K562 (cell line): ENCODE data around the gene BOD1L1. TPM values are rescaled to one million over a fixed set of nuclear protein-coding genes. Genes with fewer than 3 reads are reported as not detected.

Experiments used
- PTRF ChIP-seq: fragments of 450-650 bp; IDR thresholded peaks from 2 replicates; pipeline ENCODE4 v1.6.1; 2016; ENCODE audit warnings: mild to moderate bottlenecking, missing genetic modification characterization, missing compliant biosample characterization
- polyA plus RNA-seq, 8 experiments: library from polyadenylated mRNA; depleted of rRNA in 4 of 8; stranded (reverse) in 5 of 8; unstranded in 3 of 8; fragments of >200 nt; fragmentation: Nextera tagmentation in 2 of 8; fragmentation: Illumina TruSeq in 1 of 8; extraction: Ambion mirVana in 2 of 8; extraction: Trizol in 1 of 8; gene quantifications; 2 replicates each; pipeline versions ENCODE4 v1.2.1 to v1.2.3, GENCODE V29; 2011 to 2014; ENCODE audit warnings: inconsistent platforms in 1 of 8, missing spikeins in 1 of 8
- total RNA-seq, 7 experiments: library from RNA; depleted of rRNA in 6 of 7; stranded (reverse); fragments of >200 nt in 6 of 7; fragmentation: Illumina TruSeq in 2 of 7; extraction: Trizol in 2 of 7; gene quantifications; 2 replicates each; pipeline versions ENCODE4 v1.2.1 to v1.2.3, GENCODE V29; 2011 to 2021; ENCODE audit warnings: low replicate concordance in 1 of 7
- TF ChIP-seq, protein P1 (sequence below), 2 experiments: fragments of 450-650 bp in 1 of 2; sonication (generic) in 1 of 2; formaldehyde crosslinking in 1 of 2; IDR thresholded peaks; 2 replicates each; pipeline versions ENCODE4 v1.7.1 to v1.9.0; 2016 to 2022; ENCODE audit warnings: inconsistent platforms in 1 of 2, mild to moderate bottlenecking in 1 of 2, missing genetic modification reagents in 1 of 2

Gene BOD1L1
- total and polyA plus RNA-seq, 9 of the 15 experiments (the other 6 are each of a cell fraction or from before 2014, with no cell fraction given), result 4.8 to 23.2 (median 17.7) TPM

DNA sequence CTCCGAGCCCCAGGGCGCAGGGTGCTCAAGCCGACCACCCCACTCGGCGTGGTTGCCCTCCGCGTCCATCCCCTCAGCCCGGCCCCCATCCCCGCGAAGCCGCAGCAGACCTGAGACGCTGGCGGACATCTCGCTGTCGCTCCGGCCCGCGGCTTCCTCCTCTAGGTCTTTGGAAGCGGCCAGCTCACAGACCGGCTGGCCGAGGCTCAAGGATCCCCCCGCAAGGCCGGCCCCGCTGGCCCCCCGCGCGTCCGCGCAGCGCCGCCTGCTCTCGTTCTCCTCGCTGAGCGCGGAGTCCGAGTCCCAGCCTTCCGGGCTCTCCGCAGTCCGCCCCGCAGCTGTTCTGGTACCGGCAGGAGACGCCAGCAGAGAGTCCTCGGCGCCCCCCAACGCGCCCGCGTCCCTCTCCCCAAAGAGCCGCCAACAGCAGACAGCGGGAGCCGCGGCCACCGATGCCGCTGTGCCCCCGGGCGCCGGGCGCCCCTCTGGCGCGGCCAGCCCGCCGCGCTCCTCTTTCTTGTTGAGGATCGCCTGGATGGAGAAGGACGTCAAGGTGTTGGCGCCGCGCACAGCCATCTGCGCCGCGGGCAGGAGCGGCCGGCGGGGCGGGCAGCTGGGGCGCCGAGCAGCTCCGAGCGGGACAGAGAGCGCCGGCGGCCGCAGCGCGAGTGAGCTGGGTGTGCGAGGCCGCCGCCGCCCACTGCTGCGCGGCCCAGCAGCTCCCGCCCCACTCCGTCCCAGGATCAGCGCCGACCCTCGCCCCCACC, 83.5 kb downstream of the BOD1L1 start, which contains the start of gene NKX3-2 (continued):
- TF ChIP-seq, protein P1, sequence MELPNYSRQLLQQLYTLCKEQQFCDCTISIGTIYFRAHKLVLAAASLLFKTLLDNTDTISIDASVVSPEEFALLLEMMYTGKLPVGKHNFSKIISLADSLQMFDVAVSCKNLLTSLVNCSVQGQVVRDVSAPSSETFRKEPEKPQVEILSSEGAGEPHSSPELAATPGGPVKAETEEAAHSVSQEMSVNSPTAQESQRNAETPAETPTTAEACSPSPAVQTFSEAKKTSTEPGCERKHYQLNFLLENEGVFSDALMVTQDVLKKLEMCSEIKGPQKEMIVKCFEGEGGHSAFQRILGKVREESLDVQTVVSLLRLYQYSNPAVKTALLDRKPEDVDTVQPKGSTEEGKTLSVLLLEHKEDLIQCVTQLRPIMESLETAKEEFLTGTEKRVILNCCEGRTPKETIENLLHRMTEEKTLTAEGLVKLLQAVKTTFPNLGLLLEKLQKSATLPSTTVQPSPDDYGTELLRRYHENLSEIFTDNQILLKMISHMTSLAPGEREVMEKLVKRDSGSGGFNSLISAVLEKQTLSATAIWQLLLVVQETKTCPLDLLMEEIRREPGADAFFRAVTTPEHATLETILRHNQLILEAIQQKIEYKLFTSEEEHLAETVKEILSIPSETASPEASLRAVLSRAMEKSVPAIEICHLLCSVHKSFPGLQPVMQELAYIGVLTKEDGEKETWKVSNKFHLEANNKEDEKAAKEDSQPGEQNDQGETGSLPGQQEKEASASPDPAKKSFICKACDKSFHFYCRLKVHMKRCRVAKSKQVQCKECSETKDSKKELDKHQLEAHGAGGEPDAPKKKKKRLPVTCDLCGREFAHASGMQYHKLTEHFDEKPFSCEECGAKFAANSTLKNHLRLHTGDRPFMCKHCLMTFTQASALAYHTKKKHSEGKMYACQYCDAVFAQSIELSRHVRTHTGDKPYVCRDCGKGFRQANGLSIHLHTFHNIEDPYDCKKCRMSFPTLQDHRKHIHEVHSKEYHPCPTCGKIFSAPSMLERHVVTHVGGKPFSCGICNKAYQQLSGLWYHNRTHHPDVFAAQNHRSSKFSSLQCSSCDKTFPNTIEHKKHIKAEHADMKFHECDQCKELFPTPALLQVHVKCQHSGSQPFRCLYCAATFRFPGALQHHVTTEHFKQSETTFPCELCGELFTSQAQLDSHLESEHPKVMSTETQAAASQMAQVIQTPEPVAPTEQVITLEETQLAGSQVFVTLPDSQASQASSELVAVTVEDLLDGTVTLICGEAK (IDR thresholded peaks at IDR 0.05), result no peak
- TF ChIP-seq, protein P1 (CRISPR knock-in tag; IDR thresholded peaks at IDR 0.05), result no peak
- TF ChIP-seq PTRF, result no peak
